ENCODE data around the gene TNFRSF14. TPM values are rescaled to one million over a fixed set of nuclear protein-coding genes. Genes with fewer than 3 reads are reported as not detected.
"Not testable (repeated sequence)": the region's sequence is repeated elsewhere in the genome, so short reads cannot be mapped to it uniquely, and the experiment has no call there.

TNFRSF14 gene
- polyA plus RNA-seq, 3 donors: 14.7 to 18.0 (median 15.5) TPM

GRCh38 chr1:2537784-2538115 lies 18.4 kb upstream of the TNFRSF14 start:
- no peak for DNase-seq (ENCODE audit: low read depth in 3 of 3, low spot score in 2 of 3)

- no peak for DNase-seq (ENCODE audit: low read depth in 3 of 3, low spot score in 2 of 3)
Observed at GRCh38 chr1:2538376-2538775, 17.8 kb upstream of the TNFRSF14 start.

GRCh38 chr1:2538872-2539271 lies 17.3 kb upstream of the TNFRSF14 start:
- no peak for DNase-seq (ENCODE audit: low read depth in 3 of 3, low spot score in 2 of 3)

- DNase-seq (ENCODE audit: low read depth in 3 of 3, low spot score in 2 of 3): no peak
Observed at GRCh38 chr1:2539312-2539907, 16.8 kb upstream of the TNFRSF14 start.

GRCh38 chr1:2540816-2541492 lies 15.2 kb upstream of the TNFRSF14 start:
- DNase-seq (ENCODE audit: low read depth in 3 of 3, low spot score in 2 of 3): no peak

GRCh38 chr1:2541619-2542245 lies 14.4 kb upstream of the TNFRSF14 start:
- no peak for DNase-seq (ENCODE audit: low read depth in 3 of 3, low spot score in 2 of 3)

- no peak for DNase-seq (ENCODE audit: low read depth in 3 of 3, low spot score in 2 of 3)
Observed at GRCh38 chr1:2542246-2542915, 13.8 kb upstream of the TNFRSF14 start.

- DNase-seq (ENCODE audit: low read depth in 3 of 3, low spot score in 2 of 3): no peak
Observed at GRCh38 chr1:2543543-2544092, 12.6 kb upstream of the TNFRSF14 start.

- no peak for DNase-seq (ENCODE audit: low read depth in 3 of 3, low spot score in 2 of 3)
Observed at GRCh38 chr1:2544093-2544874, 11.9 kb upstream of the TNFRSF14 start.

- no peak for DNase-seq (ENCODE audit: low read depth in 3 of 3, low spot score in 2 of 3)
Observed at GRCh38 chr1:2544875-2545640, 11.1 kb upstream of the TNFRSF14 start.

- no peak for DNase-seq (ENCODE audit: low read depth in 3 of 3, low spot score in 2 of 3)
Observed at GRCh38 chr1:2545754-2546514, 10.2 kb upstream of the TNFRSF14 start.

GRCh38 chr1:2546515-2547209 lies 9.5 kb upstream of the TNFRSF14 start:
- DNase-seq (ENCODE audit: low read depth in 3 of 3, low spot score in 2 of 3): no peak

GRCh38 chr1:2547210-2548067 lies 8.7 kb upstream of the TNFRSF14 start:
- no peak for DNase-seq (ENCODE audit: low read depth in 3 of 3, low spot score in 2 of 3)

- no peak for DNase-seq (ENCODE audit: low read depth in 3 of 3, low spot score in 2 of 3)
Observed at GRCh38 chr1:2548068-2548589, 8.0 kb upstream of the TNFRSF14 start.

- DNase-seq (ENCODE audit: low read depth in 3 of 3, low spot score in 2 of 3): not testable (repeated sequence)
Observed at GRCh38 chr1:2549367-2550029, 6.7 kb upstream of the TNFRSF14 start.

- not testable (repeated sequence) for DNase-seq (ENCODE audit: low read depth in 3 of 3, low spot score in 2 of 3)
Observed at GRCh38 chr1:2550309-2550861, 5.8 kb upstream of the TNFRSF14 start.
